Ovary (tissue), 9 donors: Measurements from ENCODE around the gene TTLL9. TPM values are rescaled to one million over a fixed set of nuclear protein-coding genes. Genes with fewer than 3 reads are reported as not detected.

Experiments
- DNase-seq, 5 donors: peaks; one replicate each; pipeline ENCODE4 v3.0.0-alpha.2; 2019 to 2020
- H3K27ac ChIP-seq, 2 donors: fragments of 200-600 bp; one replicate each; pipeline versions ENCODE4 v1.5.1 to v1.8.0; 2019 to 2022
- H3K27me3 ChIP-seq: fragments of 200-600 bp; one replicate; pipeline ENCODE4 v1.8.0; 2022
- H3K36me3 ChIP-seq: fragments of 200-600 bp; sonication (generic); one replicate; pipeline ENCODE4 v1.5.1; 2019
- H3K4me1 ChIP-seq: one replicate; pipeline ENCODE4 v1.8.1; 2013; ENCODE audit warnings: mild to moderate bottlenecking, moderate library complexity; ENCODE audit not compliant: insufficient read depth
- H3K4me3 ChIP-seq: fragments of 200-600 bp; sonication (generic); one replicate; pipeline ENCODE4 v1.5.1; 2017
- H3K9me3 ChIP-seq, 2 donors: fragments of 200-600 bp in 1 of 2; sonication (generic) in 1 of 2; one replicate each; pipeline versions ENCODE4 v1.5.1 to v1.8.1; 2013 to 2019; ENCODE audit warnings: mild to moderate bottlenecking in 1 of 2, moderate library complexity in 1 of 2
- EP300 ChIP-seq: sonication (generic); formaldehyde crosslinking; IDR thresholded peaks from one replicate; pipeline ENCODE4 v1.6.1; 2017; ENCODE audit warnings: antibody characterized with exemption
- POLR2A ChIP-seq: fragments of 450-650 bp; IDR thresholded peaks from one replicate; pipeline ENCODE4 v1.6.1; 2017; ENCODE audit warnings: antibody characterized with exemption, mild to moderate bottlenecking, moderate library complexity
- WGBS, 3 donors: extraction: QIAGEN DNeasy Blood & Tissue Kit in 1 of 3; methylation state at CpG; one replicate each; pipeline versions ENCODE4 v1.1.5 to v1.1.7; 2013 to 2017; 5-methylcytosine and 5-hydroxymethylcytosine counted together
- intact Hi-C, 4 donors: fragments of 100-400 bp; cut with DNase I; formaldehyde crosslinking; loops; one replicate each; pipeline versions ENCODE4 v1.11.0 to v1.15.1; 2022 to 2023
- polyA plus RNA-seq, 2 donors: library from polyadenylated mRNA; stranded (reverse); fragments of 200-250 nt in 1 of 2; fragments of 350-450 nt in 1 of 2; fragmentation: Illumina TruSeq in 1 of 2; extraction: RNeasy Lipid Tissue Mini Kit (QIAGEN cat#74804) in 1 of 2; gene quantifications; one replicate each; pipeline ENCODE4 v1.2.3, GENCODE V29; 2013 to 2014
- total RNA-seq, 7 donors: library from RNA; depleted of rRNA in 2 of 7; stranded (reverse); fragments of >200 nt in 2 of 7; fragmentation: NEBNext Ultra II Directional in 3 of 7; extraction: Animal tissue kit (Norgen Biotek cat#: 25700) in 3 of 7; gene quantifications; one replicate each; pipeline versions ENCODE4 v1.1.0 to v1.2.4, GENCODE V29; 2016 to 2023
- TF ChIP-seq, protein P1 (sequence below), 3 donors: fragments of 450-650 bp in 2 of 3; fragments of 200-600 bp in 1 of 3; IDR thresholded peaks; one replicate each; pipeline versions ENCODE4 v1.5.1 to v1.8.0; 2016 to 2022; ENCODE audit warnings: antibody characterized with exemption in 3 of 3, mild to moderate bottlenecking in 1 of 3
- donor health status: DM: no; HTN: no; CAD: no; lungs with moderate emphysema.
- donor health status: DM: no; HTN: no; CAD: no.
- donor health status: Bipolar disorder and iron deficiency.
- donor health status: DM: yes; HTN: yes; CAD: no.
- donor health status: DM: no; HTN: no; CAD: no.
- donor health status: DM: yes; HTN: yes; CAD: no.

The TTLL9 gene
- total and polyA plus RNA-seq, 9 donors = 0.24 to 10.6 (median 0.40) TPM

DNA sequence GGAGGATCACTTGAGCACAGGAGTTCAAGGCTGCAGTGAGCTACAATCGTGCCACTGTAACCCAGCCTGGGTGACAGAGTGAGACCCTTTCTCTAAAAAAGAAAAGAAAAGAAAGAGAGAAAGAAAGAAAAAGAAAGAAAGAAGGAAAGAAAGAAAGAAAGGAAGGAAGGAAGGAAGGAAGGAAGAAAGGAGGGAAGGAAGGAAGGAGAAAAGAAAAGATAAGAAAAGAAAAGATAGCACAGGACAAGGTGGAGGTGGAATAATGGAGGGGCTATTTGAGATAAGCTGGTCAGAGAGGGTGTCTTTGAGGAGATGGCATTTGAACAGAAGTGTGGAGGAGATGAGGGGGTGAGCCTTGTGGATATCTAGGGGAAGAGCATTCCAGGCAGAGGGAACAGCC, 84.1 kb downstream of the TTLL9 start:
- Histone ChIP-seq H3K4me1 (peaks cover 8% of the 10 kb centered on the region), H3K27me3 (no peaks in the 10 kb centered on the region), H3K27ac (no peak overlapping the region), H3K9me3 (no peaks in the 10 kb centered on the region), H3K36me3 (no peaks in the 10 kb centered on the region), H3K4me3 (no peak overlapping the region)
- no peak for DNase-seq
- intact Hi-C loops = loop anchor here (5.0 to 10.0 kb wide), 2 partner anchors 100 to 132 kb away; no protein-coding TSS in a partner anchor
- 27 to 33% (median 32%) methylated on average over 1 of the region's 1 CpG for WGBS, 3 donors
- TF ChIP-seq, protein P1, sequence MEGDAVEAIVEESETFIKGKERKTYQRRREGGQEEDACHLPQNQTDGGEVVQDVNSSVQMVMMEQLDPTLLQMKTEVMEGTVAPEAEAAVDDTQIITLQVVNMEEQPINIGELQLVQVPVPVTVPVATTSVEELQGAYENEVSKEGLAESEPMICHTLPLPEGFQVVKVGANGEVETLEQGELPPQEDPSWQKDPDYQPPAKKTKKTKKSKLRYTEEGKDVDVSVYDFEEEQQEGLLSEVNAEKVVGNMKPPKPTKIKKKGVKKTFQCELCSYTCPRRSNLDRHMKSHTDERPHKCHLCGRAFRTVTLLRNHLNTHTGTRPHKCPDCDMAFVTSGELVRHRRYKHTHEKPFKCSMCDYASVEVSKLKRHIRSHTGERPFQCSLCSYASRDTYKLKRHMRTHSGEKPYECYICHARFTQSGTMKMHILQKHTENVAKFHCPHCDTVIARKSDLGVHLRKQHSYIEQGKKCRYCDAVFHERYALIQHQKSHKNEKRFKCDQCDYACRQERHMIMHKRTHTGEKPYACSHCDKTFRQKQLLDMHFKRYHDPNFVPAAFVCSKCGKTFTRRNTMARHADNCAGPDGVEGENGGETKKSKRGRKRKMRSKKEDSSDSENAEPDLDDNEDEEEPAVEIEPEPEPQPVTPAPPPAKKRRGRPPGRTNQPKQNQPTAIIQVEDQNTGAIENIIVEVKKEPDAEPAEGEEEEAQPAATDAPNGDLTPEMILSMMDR (IDR thresholded peaks at IDR 0.05) = no peak
- TF ChIP-seq POLR2A (no peak), EP300 (no peak)

DNA sequence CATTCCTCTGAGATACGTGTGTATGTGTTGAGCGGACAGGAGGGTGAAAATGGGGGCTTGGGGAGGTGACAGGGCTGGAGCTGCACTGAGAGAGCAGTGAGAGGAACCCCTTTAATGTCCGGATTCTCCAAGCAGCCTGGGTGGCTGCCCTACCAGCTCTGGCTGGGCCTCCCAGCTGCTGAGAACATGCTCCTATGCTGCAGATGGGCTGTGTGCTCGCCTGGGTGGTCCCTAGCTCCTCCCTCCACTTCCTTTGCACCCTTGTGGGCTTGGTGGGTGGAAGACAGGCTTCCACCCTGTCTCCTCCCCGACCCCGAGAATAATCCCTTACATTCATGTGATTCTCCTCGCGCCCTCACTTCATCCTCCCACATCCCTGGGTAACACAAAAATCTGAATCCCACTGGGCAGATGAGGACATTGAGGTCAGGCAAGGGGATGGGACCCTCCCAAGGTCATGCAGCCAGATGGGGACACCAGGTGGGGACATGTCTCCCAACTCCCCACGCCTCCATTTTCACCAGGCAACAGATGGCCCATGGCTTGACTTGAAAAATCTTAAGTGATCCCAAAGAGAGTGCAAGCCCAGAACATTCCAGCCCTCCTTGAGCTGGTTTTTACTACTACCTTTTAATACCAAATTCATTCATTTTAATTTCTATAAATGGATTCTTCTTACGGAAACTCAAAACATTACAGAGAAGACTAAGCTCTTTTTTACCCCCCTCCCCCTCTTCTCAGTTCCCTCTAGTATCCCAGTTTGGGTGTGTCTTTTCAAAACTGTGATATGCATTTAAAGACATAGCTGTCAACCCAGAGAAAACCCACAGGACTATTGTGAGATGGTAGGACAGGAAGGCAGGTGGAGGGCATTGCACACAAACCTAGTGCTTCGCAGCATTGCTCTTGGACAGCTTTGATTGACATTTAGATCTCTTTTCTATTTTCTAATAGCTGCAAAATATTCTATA, 86.4 kb downstream of the TTLL9 start:
- no peak overlapping the region for H3K4me3 ChIP-seq
- H3K27me3 ChIP-seq = no peaks in the 10 kb centered on the region
- 27 to 39% (median 28%) methylated on average over 11 of the region's 11 CpGs for WGBS, 3 donors
- no peaks in the 10 kb centered on the region for H3K36me3 ChIP-seq
- H3K4me1 ChIP-seq = no peaks in the 10 kb centered on the region
- intact Hi-C loops = loop anchor here in 2 of 4 donors (10.0 kb wide), 1 partner anchor 102 kb away; no protein-coding TSS in a partner anchor
- no peak for DNase-seq
- no peak overlapping the region for H3K27ac ChIP-seq
- no peaks in the 10 kb centered on the region for H3K9me3 ChIP-seq
- TF ChIP-seq, protein P1 (IDR thresholded peaks at IDR 0.05) = no peak
- TF ChIP-seq POLR2A (no peak), EP300 (no peak)

DNA sequence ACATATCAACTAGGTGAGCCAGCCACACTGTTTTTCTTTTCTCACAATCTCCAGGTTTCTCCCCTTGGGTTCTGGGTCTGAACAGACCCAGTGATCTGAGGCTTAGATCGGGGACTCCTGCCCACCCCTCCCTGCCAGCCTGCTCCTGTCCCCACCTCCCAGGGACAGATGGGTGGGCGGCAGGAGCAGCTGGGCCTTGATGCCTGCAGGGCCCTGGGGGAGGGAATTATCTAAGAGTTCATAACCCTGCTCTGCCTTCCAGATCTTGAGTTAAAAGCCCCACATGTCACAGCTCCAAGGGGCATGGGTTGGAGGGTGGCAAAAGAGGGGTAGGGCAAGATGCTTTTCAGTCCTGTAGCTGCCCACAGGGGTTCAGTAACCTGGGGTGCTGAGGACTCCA, 92.3 kb downstream of the TTLL9 start:
- 24 to 30% (median 27%) methylated on average over 2 of the region's 2 CpGs for WGBS, 3 donors
- H3K27me3 ChIP-seq = no peaks in the 10 kb centered on the region
- no peak for DNase-seq
- no peak overlapping the region for H3K4me3 ChIP-seq
- no peaks in the 10 kb centered on the region for H3K4me1 ChIP-seq
- no peaks in the 10 kb centered on the region for H3K36me3 ChIP-seq
- intact Hi-C loops = no loop called here
- H3K9me3 ChIP-seq = no peaks in the 10 kb centered on the region
- H3K27ac ChIP-seq = no peak overlapping the region
- no peak for TF ChIP-seq EP300
- TF ChIP-seq POLR2A = no peak
- TF ChIP-seq, protein P1 (IDR thresholded peaks at IDR 0.05) = no peak

- no peaks in the 10 kb centered on the region for H3K9me3 ChIP-seq
- intact Hi-C loops = no loop called here
- DNase-seq = no peak
- no peaks in the 10 kb centered on the region for H3K27me3 ChIP-seq
- H3K4me3 ChIP-seq = no peak overlapping the region
- no peaks in the 10 kb centered on the region for H3K4me1 ChIP-seq
- H3K27ac ChIP-seq = no peak overlapping the region
- TF ChIP-seq EP300 (no peak), POLR2A (no peak)
- WGBS, 3 donors = 64 to 72% (median 70%) methylated on average over 6 of the region's 6 CpGs
- no peaks in the 10 kb centered on the region for H3K36me3 ChIP-seq
Measured at GRCh38 chr20:31963889-31964288, 93.5 kb downstream of the TTLL9 start.
